ENCODE data around the gene FIGNL1.

The FIGNL1 gene

GRCh38 chr7:50449881-50450589 lies at the start of gene FIGNL1:
FIGNL1 (minus strand) TSS chr7:50450350; CDS start chr7:50447287, 3,063 bp downstream.
- DNase-seq = peak; percentile 75

- DNase-seq = no peak
Measured at GRCh38 chr7:50499092-50499491, 48.9 kb upstream of the FIGNL1 start.

GRCh38 chr7:50497968-50498367 lies 47.8 kb upstream of the FIGNL1 start:
- peak; percentile 71 for DNase-seq

- peak; percentile 91 for DNase-seq
Measured at GRCh38 chr7:50497068-50497642, 47.0 kb upstream of the FIGNL1 start.

GRCh38 chr7:50496569-50496968 lies 46.4 kb upstream of the FIGNL1 start:
- DNase-seq = no peak

GRCh38 chr7:50495746-50496145 lies 45.6 kb upstream of the FIGNL1 start:
- no peak for DNase-seq

- no peak for DNase-seq
Measured at GRCh38 chr7:50492770-50493519, 42.8 kb upstream of the FIGNL1 start.

GRCh38 chr7:50491943-50492342 lies 41.8 kb upstream of the FIGNL1 start:
- no peak for DNase-seq

GRCh38 chr7:50491209-50491608 lies 41.1 kb upstream of the FIGNL1 start:
- no peak for DNase-seq

GRCh38 chr7:50488379-50488778 lies 38.2 kb upstream of the FIGNL1 start:
- no peak for DNase-seq

GRCh38 chr7:50486512-50486911 lies 36.4 kb upstream of the FIGNL1 start:
- no peak for DNase-seq

GRCh38 chr7:50481867-50482266 lies 31.7 kb upstream of the FIGNL1 start:
- no peak for DNase-seq

- no peak for DNase-seq
Measured at GRCh38 chr7:50480797-50481196, 30.6 kb upstream of the FIGNL1 start.

- DNase-seq = no peak
Measured at GRCh38 chr7:50479743-50480517, 29.8 kb upstream of the FIGNL1 start.

GRCh38 chr7:50477640-50478039 lies 27.5 kb upstream of the FIGNL1 start:
- DNase-seq = no peak

- no peak for DNase-seq
Measured at GRCh38 chr7:50476953-50477625, 26.9 kb upstream of the FIGNL1 start.

- no peak for DNase-seq
Measured at GRCh38 chr7:50475340-50475739, 25.2 kb upstream of the FIGNL1 start.

- DNase-seq = no peak
Measured at GRCh38 chr7:50474382-50475160, 24.4 kb upstream of the FIGNL1 start.

- DNase-seq = no peak
Measured at GRCh38 chr7:50473531-50473930, 23.4 kb upstream of the FIGNL1 start.

GRCh38 chr7:50472427-50472826 lies 22.3 kb upstream of the FIGNL1 start:
- no peak for DNase-seq

- no peak for DNase-seq
Measured at GRCh38 chr7:50471970-50472369, 21.8 kb upstream of the FIGNL1 start.

Data from NCI-H226 (cell line).